Liver (tissue), 9 donors: Measurements from ENCODE around the gene SLC39A13. TPM values are rescaled to one million over a fixed set of nuclear protein-coding genes. Genes with fewer than 3 reads are reported as not detected.

Experiments
- DNase-seq: peaks from one replicate; pipeline ENCODE4 v3.0.0-alpha.2; 2017; ENCODE audit warnings: low spot score
- H3K27ac ChIP-seq, 2 donors: one replicate each; pipeline ENCODE4 v1.7.0; 2013; ENCODE audit warnings: inconsistent platforms in 2 of 2, low read length in 2 of 2, control low read depth in 1 of 2, low read depth in 1 of 2, mild to moderate bottlenecking in 1 of 2
- H3K27me3 ChIP-seq, 4 donors: one replicate each; pipeline versions ENCODE4 v1.6.1 to v1.7.0; 2013; ENCODE audit warnings: low read length in 3 of 4, inconsistent platforms in 1 of 4, mild to moderate bottlenecking in 1 of 4, moderate library complexity in 1 of 4; ENCODE audit not compliant: control insufficient read depth in 4 of 4, insufficient read depth in 4 of 4
- H3K36me3 ChIP-seq, 4 donors: one replicate each; pipeline versions ENCODE4 v1.6.1 to v1.7.0; 2013; ENCODE audit warnings: low read length in 3 of 4, mild to moderate bottlenecking in 3 of 4, low read depth in 1 of 4, moderate library complexity in 1 of 4; ENCODE audit not compliant: control insufficient read depth in 4 of 4, insufficient read depth in 3 of 4
- H3K4me1 ChIP-seq, 4 donors: one replicate each; pipeline versions ENCODE4 v1.6.1 to v1.7.0; 2013; ENCODE audit warnings: low read length in 3 of 4, mild to moderate bottlenecking in 3 of 4, moderate library complexity in 1 of 4; ENCODE audit not compliant: control insufficient read depth in 4 of 4, insufficient read depth in 4 of 4
- H3K4me3 ChIP-seq, 3 donors: one replicate each; pipeline versions ENCODE4 v1.6.1 to v1.7.0; 2013; ENCODE audit warnings: low read length in 3 of 3, control low read depth in 1 of 3, low read depth in 1 of 3, mild to moderate bottlenecking in 1 of 3
- H3K9ac ChIP-seq, 2 donors: one replicate each; pipeline ENCODE4 v1.7.0; 2013; ENCODE audit warnings: low read length in 2 of 2, mild to moderate bottlenecking in 2 of 2, moderate library complexity in 2 of 2, control low read depth in 1 of 2, low read depth in 1 of 2
- H3K9me3 ChIP-seq, 4 donors: one replicate each; pipeline versions ENCODE4 v1.6.1 to v1.7.0; 2013; ENCODE audit warnings: low read length in 3 of 4; ENCODE audit not compliant: control insufficient read depth in 4 of 4
- CTCF ChIP-seq: fragments of 150-350 bp; IDR thresholded peaks from 2 replicates; pipeline ENCODE4 v1.5.1; 2017; ENCODE audit warnings: improper control_type of control experiment, low read depth, low read length; ENCODE audit not compliant: missing input control
- EGR1 ChIP-seq, 2 donors: IDR thresholded peaks; 2 replicates each; pipeline ENCODE4 v1.6.1; 2016 to 2018; ENCODE audit warnings: antibody characterized with exemption in 2 of 2, low read depth in 2 of 2
- FOXA1 ChIP-seq: IDR thresholded peaks from 2 replicates; pipeline ENCODE4 v1.6.1; 2016; ENCODE audit warnings: antibody characterized with exemption
- FOXA2 ChIP-seq: IDR thresholded peaks from 2 replicates; pipeline ENCODE4 v1.6.1; 2016; ENCODE audit warnings: antibody characterized with exemption
- GABPA ChIP-seq, 2 donors: IDR thresholded peaks in 1 of 2; conservative IDR thresholded peaks in 1 of 2; 2 replicates each; pipeline ENCODE4 v1.6.1; 2016; ENCODE audit warnings: antibody characterized with exemption in 2 of 2, mild to moderate bottlenecking in 1 of 2, moderate library complexity in 1 of 2
- HNF4A ChIP-seq, 2 donors: conservative IDR thresholded peaks; 2 replicates each; pipeline ENCODE4 v1.6.1; 2016; ENCODE audit warnings: antibody characterized with exemption in 2 of 2, mild to moderate bottlenecking in 2 of 2
- HNF4G ChIP-seq: IDR thresholded peaks from 2 replicates; pipeline ENCODE4 v1.6.1; 2016; ENCODE audit warnings: antibody characterized with exemption
- JUND ChIP-seq, 2 donors: IDR thresholded peaks; 2 replicates each; pipeline ENCODE4 v1.6.1; 2016; ENCODE audit warnings: antibody characterized with exemption in 2 of 2
- MAX ChIP-seq: IDR thresholded peaks from 2 replicates; pipeline ENCODE4 v1.6.1; 2016; ENCODE audit warnings: antibody characterized with exemption
- NR2F2 ChIP-seq: IDR thresholded peaks from 2 replicates; pipeline ENCODE4 v1.6.1; 2016; ENCODE audit warnings: antibody characterized with exemption
- RAD21 ChIP-seq, 2 donors: IDR thresholded peaks; 2 replicates each; pipeline ENCODE4 v1.6.1; 2016; ENCODE audit warnings: antibody characterized with exemption in 2 of 2, mild to moderate bottlenecking in 2 of 2
- REST ChIP-seq: IDR thresholded peaks from 2 replicates; pipeline ENCODE4 v1.6.1; 2016; ENCODE audit warnings: antibody characterized with exemption, mild to moderate bottlenecking
- RXRA ChIP-seq, 2 donors: IDR thresholded peaks; 2 replicates each; pipeline ENCODE4 v1.6.1; 2017 to 2018; ENCODE audit warnings: antibody characterized with exemption in 2 of 2, mild to moderate bottlenecking in 1 of 2
- SP1 ChIP-seq: IDR thresholded peaks from 2 replicates; pipeline ENCODE4 v1.6.1; 2018; ENCODE audit warnings: antibody characterized with exemption, mild to moderate bottlenecking
- TAF1 ChIP-seq: conservative IDR thresholded peaks from 2 replicates; pipeline ENCODE4 v1.6.1; 2016; ENCODE audit warnings: antibody characterized with exemption, mild to moderate bottlenecking
- YY1 ChIP-seq: IDR thresholded peaks from 2 replicates; pipeline ENCODE4 v1.6.1; 2016; ENCODE audit warnings: antibody characterized with exemption, mild to moderate bottlenecking
- ZBTB33 ChIP-seq: IDR thresholded peaks from 2 replicates; pipeline ENCODE4 v1.6.1; 2016; ENCODE audit warnings: antibody characterized with exemption
- WGBS: extraction: QIAGEN DNeasy Blood & Tissue Kit; methylation state at CpG from one replicate; pipeline ENCODE4 v1.1.7; 2013; 5-methylcytosine and 5-hydroxymethylcytosine counted together
- polyA plus RNA-seq, 2 donors: library from polyadenylated mRNA; stranded (reverse) in 1 of 2; unstranded in 1 of 2; fragments of 200-250 nt in 1 of 2; fragments of >200 nt in 1 of 2; fragmentation: Nextera tagmentation in 1 of 2; extraction: Ambion mirVana in 1 of 2; gene quantifications; one replicate each; pipeline versions ENCODE4 v1.2.1 to v1.2.3, GENCODE V29; 2013 to 2015
- total RNA-seq, 2 donors: library from RNA; depleted of rRNA; stranded (reverse); fragments of >200 nt; gene quantifications; one replicate each; pipeline ENCODE4 v1.2.3, GENCODE V29; 2014
- TF ChIP-seq, protein P1 (sequence below): IDR thresholded peaks from 2 replicates; pipeline ENCODE4 v1.6.1; 2016; ENCODE audit warnings: antibody characterized with exemption
- donor health status: healthy.
- donor health status: healthy.
- donor health status: healthy.
- donor health status: healthy.
- donor health status: healthy.

Gene SLC39A13
- total and polyA plus RNA-seq, 4 donors = 8.2 to 17.5 (median 10.7) TPM

GRCh38 chr11:47437746-47438418 is 29.5 kb downstream of the SLC39A13 start:
- Histone ChIP-seq H3K4me1 (peaks cover 3 to 35% (median 24%) of the 10 kb centered on the region in 4 donors), H3K27me3 (no peaks in the 10 kb centered on the region), H3K9ac (peak overlapping the region in 1 of 2 donors; percentile 54), H3K4me3 (no peak overlapping the region), H3K9me3 (no peaks in the 10 kb centered on the region), H3K36me3 (no peaks in the 10 kb centered on the region), H3K27ac (peak overlapping the region; percentile 65)
- no peak for DNase-seq
- TF ChIP-seq SP1 = peak; percentile 86
- TF ChIP-seq YY1 = peak; percentile 90
- TF ChIP-seq MAX = no peak
- peak; percentile 21 to 39 for TF ChIP-seq RAD21 (IDR thresholded peaks at IDR 0.05)
- TF ChIP-seq CTCF = no peak
- no peak for TF ChIP-seq ZBTB33
- peak; percentile 84 for TF ChIP-seq HNF4G
- TF ChIP-seq, protein P1, sequence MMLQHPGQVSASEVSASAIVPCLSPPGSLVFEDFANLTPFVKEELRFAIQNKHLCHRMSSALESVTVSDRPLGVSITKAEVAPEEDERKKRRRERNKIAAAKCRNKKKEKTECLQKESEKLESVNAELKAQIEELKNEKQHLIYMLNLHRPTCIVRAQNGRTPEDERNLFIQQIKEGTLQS = no peak
- peak; percentile 63 to 81 for TF ChIP-seq RXRA (IDR thresholded peaks at IDR 0.05)
- TF ChIP-seq GABPA (IDR thresholded peaks at IDR 0.05 in 1 of 2, conservative IDR thresholded peaks at IDR 0.05 in 1 of 2) = no peak
- no peak for TF ChIP-seq FOXA2
- TF ChIP-seq EGR1 (IDR thresholded peaks at IDR 0.05; ENCODE audit: low read depth in 2 of 2) = no peak
- TF ChIP-seq NR2F2 = no peak
- TF ChIP-seq FOXA1 = peak; percentile 58
- TF ChIP-seq JUND (IDR thresholded peaks at IDR 0.05) = peak in 1 of 2 donors; percentile 58
- TF ChIP-seq TAF1 = no peak
- TF ChIP-seq REST = peak; percentile 86
- TF ChIP-seq HNF4A (conservative IDR thresholded peaks at IDR 0.05) = peak; percentile 90
- WGBS = 44% methylated on average over 16 of the region's 16 CpGs
